Fibroblast of pulmonary artery (primary cell): ENCODE data around the gene CFAP251.
"Not testable (repeated sequence)": the region's sequence is repeated elsewhere in the genome, so short reads cannot be mapped to it uniquely, and the experiment has no call there.

Source experiments
- DNase-seq: peaks from one replicate; pipeline ENCODE4 v3.0.0-alpha.2; 2010; ENCODE audit warnings: low read depth
- H3K4me3 ChIP-seq: replicated peaks from 2 replicates; pipeline ENCODE4 v1.5.1; 2011; ENCODE audit warnings: low read depth, mild to moderate bottlenecking, control low read depth, low read length, moderate library complexity
- TF ChIP-seq, protein P1 (sequence below): IDR thresholded peaks from 2 replicates; pipeline ENCODE4 v1.5.1; 2011; ENCODE audit warnings: mild to moderate bottlenecking, control low read depth, low read length, inconsistent platforms; ENCODE audit errors: missing control alignments

Gene CFAP251

DNA sequence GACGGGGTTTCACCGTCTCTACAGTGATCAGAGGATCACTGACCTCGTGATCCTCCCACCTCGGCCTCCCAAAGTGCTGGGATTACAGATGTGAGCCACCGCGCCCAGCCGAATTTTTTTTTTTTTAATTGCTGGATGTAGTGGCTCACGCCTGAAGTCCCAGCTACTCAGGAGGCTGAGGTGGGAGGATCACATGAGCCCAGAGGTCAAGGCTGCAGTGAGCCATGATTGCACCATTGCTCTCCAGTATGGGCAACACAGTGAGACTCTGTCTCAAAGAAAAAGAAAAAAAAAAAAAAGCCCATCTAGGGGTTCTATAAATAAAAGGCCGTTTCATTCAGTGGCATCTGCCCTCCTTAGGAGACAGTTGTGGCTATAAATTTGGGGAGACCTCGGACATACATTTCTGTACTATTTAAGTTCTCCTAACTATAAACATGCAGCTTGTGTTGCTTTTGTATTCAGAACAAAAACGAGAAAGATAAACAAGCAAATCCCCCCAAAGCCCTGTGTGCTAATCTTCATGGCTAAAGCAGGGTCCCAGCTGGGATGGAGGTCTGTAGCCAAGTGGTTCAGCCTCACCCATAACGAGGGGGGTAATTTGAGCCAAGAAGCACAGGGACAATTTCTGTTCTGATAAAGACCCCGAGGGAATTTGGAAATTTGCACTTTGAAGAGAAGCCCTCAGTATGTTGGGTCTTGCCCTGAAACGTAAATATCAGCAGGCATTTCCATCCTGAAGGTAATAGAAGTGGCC lies 68.3 kb downstream of the CFAP251 start:
- H3K4me3 ChIP-seq, result no peak overlapping the region
- TF ChIP-seq, protein P1, sequence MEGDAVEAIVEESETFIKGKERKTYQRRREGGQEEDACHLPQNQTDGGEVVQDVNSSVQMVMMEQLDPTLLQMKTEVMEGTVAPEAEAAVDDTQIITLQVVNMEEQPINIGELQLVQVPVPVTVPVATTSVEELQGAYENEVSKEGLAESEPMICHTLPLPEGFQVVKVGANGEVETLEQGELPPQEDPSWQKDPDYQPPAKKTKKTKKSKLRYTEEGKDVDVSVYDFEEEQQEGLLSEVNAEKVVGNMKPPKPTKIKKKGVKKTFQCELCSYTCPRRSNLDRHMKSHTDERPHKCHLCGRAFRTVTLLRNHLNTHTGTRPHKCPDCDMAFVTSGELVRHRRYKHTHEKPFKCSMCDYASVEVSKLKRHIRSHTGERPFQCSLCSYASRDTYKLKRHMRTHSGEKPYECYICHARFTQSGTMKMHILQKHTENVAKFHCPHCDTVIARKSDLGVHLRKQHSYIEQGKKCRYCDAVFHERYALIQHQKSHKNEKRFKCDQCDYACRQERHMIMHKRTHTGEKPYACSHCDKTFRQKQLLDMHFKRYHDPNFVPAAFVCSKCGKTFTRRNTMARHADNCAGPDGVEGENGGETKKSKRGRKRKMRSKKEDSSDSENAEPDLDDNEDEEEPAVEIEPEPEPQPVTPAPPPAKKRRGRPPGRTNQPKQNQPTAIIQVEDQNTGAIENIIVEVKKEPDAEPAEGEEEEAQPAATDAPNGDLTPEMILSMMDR, result no peak
- DNase-seq, result no peak

DNA sequence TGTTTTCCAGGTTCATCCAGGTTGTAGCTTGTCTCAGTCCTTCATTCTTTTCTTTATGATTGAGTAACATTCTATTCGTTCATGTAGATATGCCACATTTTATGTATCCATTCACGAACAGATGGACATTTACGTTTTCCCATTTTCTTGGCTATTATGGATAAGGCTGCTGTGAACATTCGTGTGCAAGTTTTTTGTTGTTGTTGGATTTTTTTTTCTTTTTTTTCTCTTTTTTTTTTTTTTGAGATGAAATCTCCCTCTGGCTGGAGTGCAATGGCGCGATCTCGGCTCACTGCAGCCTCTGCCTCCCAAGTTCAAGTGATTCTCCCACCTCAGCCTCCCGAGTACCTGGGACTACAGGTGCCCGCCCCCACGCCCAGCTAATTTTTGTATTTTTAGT lies 70.1 kb downstream of the CFAP251 start:
- DNase-seq, H3K4me3 ChIP-seq: not testable (repeated sequence)

DNA sequence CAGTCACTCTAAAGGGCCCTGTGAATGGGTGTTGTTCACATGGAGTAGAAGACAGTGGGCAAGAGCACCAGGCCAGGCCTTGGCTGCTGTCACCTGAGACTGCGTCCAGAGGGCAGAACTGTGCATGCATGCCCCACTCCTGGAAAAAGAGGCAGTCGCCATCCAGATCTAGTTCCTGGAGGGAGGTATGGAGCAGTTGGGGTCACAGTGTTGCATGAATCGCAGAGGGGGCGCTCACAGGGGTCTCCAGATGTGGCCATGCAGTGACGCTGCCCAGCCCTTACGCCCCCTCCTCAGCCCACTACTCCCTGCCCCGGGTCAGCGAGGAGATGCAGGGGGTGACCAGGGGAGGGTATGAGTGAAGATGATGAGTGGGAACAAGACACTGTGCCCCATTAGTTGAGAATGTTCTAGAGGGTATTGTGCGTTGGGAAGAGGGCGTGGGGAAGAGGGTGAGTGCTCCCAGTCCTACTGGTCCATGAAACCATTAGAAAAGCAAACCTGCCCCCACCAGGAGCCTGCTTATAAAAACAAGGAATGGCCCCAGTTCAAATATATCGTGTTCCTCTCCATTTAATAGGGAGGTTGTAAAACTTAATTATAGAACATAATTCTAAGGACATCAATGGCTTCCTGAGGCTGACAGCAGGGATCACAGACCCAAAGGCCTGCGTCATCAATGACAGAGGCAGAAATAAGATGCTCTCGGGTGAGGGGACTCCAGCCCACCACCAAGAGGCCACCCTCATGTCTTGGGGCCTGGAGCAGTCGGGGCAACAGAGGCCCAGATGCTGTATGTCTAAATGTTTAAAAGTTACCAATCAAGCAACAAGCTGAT lies 71.1 kb downstream of the CFAP251 start:
- DNase-seq, result no peak
- TF ChIP-seq, protein P1, result no peak
- no peak overlapping the region for H3K4me3 ChIP-seq

DNA sequence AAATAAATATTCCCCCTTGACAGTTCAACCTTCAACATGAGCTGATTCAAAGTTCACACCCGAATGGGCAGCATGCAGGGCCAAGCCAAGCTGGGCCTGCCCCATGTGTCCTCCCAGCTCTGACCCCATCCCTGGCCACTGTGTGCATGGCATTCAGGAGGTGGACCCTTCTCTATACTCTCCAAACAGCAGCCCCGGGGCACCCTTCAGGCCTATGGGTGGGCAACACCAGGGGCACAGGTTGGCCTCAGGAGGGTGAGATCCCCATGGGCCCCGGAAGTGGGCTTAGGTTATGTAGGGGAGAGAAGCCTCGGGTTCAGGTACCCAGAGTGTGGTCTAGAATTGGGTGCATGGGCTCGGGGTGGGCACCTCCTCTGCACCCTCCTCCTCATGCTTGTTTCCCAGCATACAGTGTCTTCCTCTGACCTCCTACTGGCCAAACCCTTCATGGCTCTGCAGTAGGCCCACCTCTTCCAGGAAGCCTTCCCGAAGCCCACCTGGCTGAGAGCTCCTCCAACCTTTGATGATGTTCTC lies 71.8 kb downstream of the CFAP251 start:
- TF ChIP-seq, protein P1, result no peak
- no peak overlapping the region for H3K4me3 ChIP-seq
- DNase-seq, result no peak

DNA sequence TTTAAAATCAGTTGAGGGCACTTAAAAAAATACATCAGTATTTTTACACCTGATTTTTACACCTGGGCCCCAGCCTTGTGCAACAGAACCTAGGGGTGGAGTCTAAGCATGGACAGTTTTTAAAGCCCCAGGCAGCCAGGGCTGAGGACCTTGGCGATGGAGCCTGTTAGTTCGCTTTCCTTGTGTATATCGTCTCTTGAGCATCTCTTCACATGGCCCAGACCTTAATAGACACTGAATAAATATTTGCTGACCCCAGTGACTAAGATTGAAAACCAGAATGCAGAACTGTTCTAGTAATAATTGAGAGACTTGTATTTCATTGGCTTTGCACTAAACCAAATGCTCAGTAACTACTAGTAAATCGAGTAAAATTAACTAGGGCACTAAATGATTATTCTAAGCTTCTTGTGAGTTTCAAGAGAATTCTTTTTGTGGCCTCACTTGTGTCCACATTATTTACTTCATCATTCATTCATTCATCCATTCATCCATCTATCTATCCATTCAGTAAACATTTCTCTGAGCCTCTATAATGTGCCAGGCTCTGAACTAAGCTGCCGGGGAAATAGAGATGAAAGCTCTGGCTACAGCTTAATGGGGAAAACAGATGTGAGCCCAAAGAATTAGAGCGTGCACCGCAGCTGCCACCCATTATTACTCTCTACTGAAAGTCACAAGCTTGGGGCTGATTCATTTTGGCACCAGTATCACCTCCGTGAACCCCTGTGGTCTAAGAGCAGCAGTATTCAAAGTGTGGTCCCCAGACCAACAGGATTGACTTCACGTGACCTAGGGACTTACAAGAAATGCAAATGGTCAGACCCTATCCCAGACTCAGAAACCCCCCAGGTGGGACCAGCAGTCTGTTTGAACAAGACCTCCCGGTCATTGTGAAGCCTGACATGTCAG lies 72.6 kb downstream of the CFAP251 start:
- TF ChIP-seq, protein P1, result no peak
- H3K4me3 ChIP-seq, result no peak overlapping the region
- no peak for DNase-seq

DNA sequence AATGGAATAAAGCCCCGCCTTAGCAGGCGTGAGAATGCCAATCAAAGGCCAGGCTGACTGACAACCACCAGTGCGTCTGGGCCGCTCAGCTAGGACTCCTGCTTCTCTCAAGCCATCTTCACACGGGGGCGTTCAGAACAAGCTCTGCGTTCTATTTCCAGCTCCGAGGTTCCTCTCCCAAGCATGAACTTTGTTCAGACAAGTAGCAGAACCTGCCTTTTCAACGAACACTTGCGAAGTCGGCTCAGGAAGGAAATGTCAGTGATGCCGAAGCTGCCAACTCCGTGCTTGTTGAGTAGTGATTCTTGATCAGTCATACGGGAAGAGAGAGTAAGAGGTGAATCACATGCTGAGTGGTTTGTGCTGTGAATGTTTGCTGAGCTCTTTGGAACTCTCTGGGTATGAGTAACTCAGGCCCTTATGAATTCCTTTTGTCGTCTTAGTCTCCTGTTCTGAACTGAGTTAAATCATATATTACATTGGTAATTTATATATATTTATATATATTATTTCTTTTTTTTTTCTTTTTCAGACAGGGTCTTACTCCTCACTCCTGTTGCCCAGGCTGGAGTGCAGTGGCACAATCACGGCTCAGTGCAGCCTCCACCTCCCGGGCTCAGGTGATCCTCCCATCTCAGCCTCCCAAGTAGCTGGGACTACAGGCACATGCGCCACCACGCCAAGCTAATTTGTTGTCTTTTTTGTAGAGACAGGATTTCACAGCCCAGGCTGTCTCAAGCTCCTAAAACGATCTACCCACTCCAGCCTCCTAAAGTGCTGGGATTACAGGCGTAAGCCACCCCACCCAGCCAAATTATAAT lies 73.9 kb downstream of the CFAP251 start:
- no peak overlapping the region for H3K4me3 ChIP-seq
- TF ChIP-seq, protein P1, result no peak
- peak; percentile 98 for DNase-seq
